CD4-positive, alpha-beta T cell (primary cell): ENCODE measurements around the gene CNTRL. TPM values are rescaled to one million over a fixed set of nuclear protein-coding genes. Genes with fewer than 3 reads are reported as not detected.

Experiments
- ATAC-seq: fragments of 200-7000 bp; cut with Tn5 transposase; one replicate; pipeline ENCODE4 v1.10.0; 2022; ENCODE audit warnings: mild to moderate bottlenecking; ENCODE audit not compliant: poor library complexity
- CTCF ChIA-PET: fragments of 350-600 bp; sonication (Branson Sonifier 250); formaldehyde crosslinking; loops from one replicate; lab custom pipeline; 2021; ENCODE audit warnings: antibody characterized with exemption, inconsistent platforms; lab: Charles Lee
- POLR2A ChIA-PET: fragments of 350-600 bp; sonication (Branson Sonifier 250); formaldehyde crosslinking; loops from one replicate; lab custom pipeline; 2021; ENCODE audit warnings: antibody characterized with exemption, inconsistent platforms; lab: Charles Lee
- DNase-seq, 14 experiments: peaks; one replicate each; pipeline ENCODE4 v3.0.0-alpha.2; 2013 to 2020; ENCODE audit warnings: mixed read lengths in 2 of 14
- H3K27ac ChIP-seq, 2 donors: one replicate each; pipeline versions ENCODE4 v1.5.1 to v1.7.0; 2013; ENCODE audit warnings: low read length in 2 of 2, low read depth in 1 of 2, mild to moderate bottlenecking in 1 of 2
- H3K27me3 ChIP-seq, 2 experiments: 1 replicate in 1 of 2; 2 replicates in 1 of 2; pipeline versions ENCODE4 v1.6.1 to v1.7.0; 2013; ENCODE audit warnings: low read length in 2 of 2, control low read depth in 1 of 2, mild to moderate bottlenecking in 1 of 2, moderate library complexity in 1 of 2; ENCODE audit not compliant: insufficient read depth in 2 of 2, control insufficient read depth in 1 of 2
- H3K36me3 ChIP-seq: one replicate; pipeline ENCODE4 v1.6.1; 2013; ENCODE audit warnings: low read length, control low read depth; ENCODE audit not compliant: insufficient read depth
- H3K4me1 ChIP-seq: one replicate; pipeline ENCODE4 v1.6.1; 2013; ENCODE audit warnings: low read length, control low read depth; ENCODE audit not compliant: insufficient read depth
- H3K4me3 ChIP-seq: one replicate; pipeline ENCODE4 v1.5.1; 2013; ENCODE audit warnings: mild to moderate bottlenecking, low read length, moderate library complexity
- H3K9me3 ChIP-seq, 2 experiments: 1 replicate in 1 of 2; 2 replicates in 1 of 2; pipeline versions ENCODE4 v1.6.1 to v1.7.0; 2013; ENCODE audit warnings: low read length in 2 of 2, mild to moderate bottlenecking in 2 of 2, control low read depth in 1 of 2, moderate library complexity in 1 of 2; ENCODE audit not compliant: control insufficient read depth in 1 of 2, insufficient read depth in 1 of 2
- H3K27ac Mint-ChIP-seq: one replicate; pipeline ENCODE4 v1.8.0; 2020; ENCODE audit warnings: mixed read lengths
- H3K27me3 Mint-ChIP-seq: one replicate; pipeline ENCODE4 v1.8.0; 2021; ENCODE audit warnings: mixed read lengths
- H3K36me3 Mint-ChIP-seq: one replicate; pipeline ENCODE4 v1.8.0; 2021; ENCODE audit warnings: low read depth, mixed read lengths
- H3K4me1 Mint-ChIP-seq: one replicate; pipeline ENCODE4 v1.8.0; 2021; ENCODE audit warnings: low read depth, mixed read lengths
- H3K4me3 Mint-ChIP-seq: one replicate; pipeline ENCODE4 v1.8.0; 2020; ENCODE audit warnings: mild to moderate bottlenecking, mixed read lengths
- H3K9me3 Mint-ChIP-seq: one replicate; pipeline ENCODE4 v1.8.0; 2020; ENCODE audit warnings: mixed read lengths
- CTCF ChIP-seq: fragments of 200-600 bp; IDR thresholded peaks from one replicate; pipeline ENCODE4 v1.8.0; 2022; ENCODE audit warnings: antibody characterized with exemption, mild to moderate bottlenecking
- intact Hi-C, 2 experiments: fragments of 100-400 bp; cut with DNase I in 1 of 2; cut with micrococcal nuclease in 1 of 2; formaldehyde crosslinking; loops; one replicate each; pipeline versions ENCODE4 v1.15.1 to v1.9.0; 2023 to 2025; cut with DNase I, micrococcal nuclease
- total RNA-seq, 174 experiments: library from RNA in 2 of 174; stranded (reverse) in 2 of 174; gene quantifications; one replicate each; pipeline ENCODE4 v1.2.3 and lab custom pipeline; 2021 to 2026

CNTRL gene
- total RNA-seq, 2 experiments from 2014 or later: 35.1 to 38.1 TPM

GRCh38 chr9:121059998-121060636 is 14.6 kb upstream of the CNTRL start:
- no peaks in the 10 kb centered on the region for H3K36me3 Mint-ChIP-seq
- Histone ChIP-seq H3K4me3 (no peak overlapping the region), H3K36me3 (no peaks in the 10 kb centered on the region), H3K27ac (no peak overlapping the region), H3K27me3 (no peaks in the 10 kb centered on the region), H3K9me3 (peaks cover 0 to 3% of the 10 kb centered on the region in 2 experiments), H3K4me1 (peaks cover 5% of the 10 kb centered on the region)
- ATAC-seq: no peak
- CTCF ChIA-PET: interaction anchor here (0.6 to 1.2 kb wide), 8 partner anchors 8 to 304 kb away, joined by 3 to 5 read pairs (median 4); partner anchors contain the start of gene RAB14
- H3K9me3 Mint-ChIP-seq: peaks cover 2% of the 10 kb centered on the region
- intact Hi-C loops: loop anchor here (1.0 to 10.0 kb wide), 6 partner anchors 115 to 438 kb away; no protein-coding TSS in a partner anchor
- no peaks in the 10 kb centered on the region for H3K27me3 Mint-ChIP-seq
- H3K4me3 Mint-ChIP-seq: no peak overlapping the region
- TF ChIP-seq CTCF: peak; percentile 77
- DNase-seq: peak in 7 of 14 experiments; percentile 9 to 76 (median 59)
- H3K4me1 Mint-ChIP-seq: peaks cover 18% of the 10 kb centered on the region
- no peak overlapping the region for H3K27ac Mint-ChIP-seq
- POLR2A ChIA-PET: interaction anchor here (0.6 to 2.6 kb wide), 7 partner anchors 11 to 395 kb away, joined by 4 to 20 read pairs (median 6); partner anchors contain the start of genes FBXW2 and RAB14

- Mint-ChIP-seq H3K4me3 (no peak overlapping the region), H3K4me1 (peaks cover 20% of the 10 kb centered on the region), H3K9me3 (peaks cover 3% of the 10 kb centered on the region), H3K27me3 (no peaks in the 10 kb centered on the region), H3K27ac (no peak overlapping the region), H3K36me3 (no peaks in the 10 kb centered on the region)
- no peaks in the 10 kb centered on the region for H3K27me3 ChIP-seq
- TF ChIP-seq CTCF: no peak
- ChIA-PET POLR2A (no interaction called here), CTCF (interaction anchor here (0.7 kb wide), 1 partner anchor 32 kb away, joined by 4 read pairs; no protein-coding TSS in a partner anchor)
- H3K36me3 ChIP-seq: no peaks in the 10 kb centered on the region
- H3K9me3 ChIP-seq: no peaks in the 10 kb centered on the region
- H3K27ac ChIP-seq: no peak overlapping the region
- intact Hi-C loops: no loop called here
- no peak for ATAC-seq
- H3K4me1 ChIP-seq: peaks cover 8% of the 10 kb centered on the region
- H3K4me3 ChIP-seq: no peak overlapping the region
- DNase-seq: no peak
These were observed 7.9 kb upstream of the CNTRL start for GRCh38 chr9:121066850-121067249.

GRCh38 chr9:121067640-121068039 is 7.1 kb upstream of the CNTRL start:
- Histone ChIP-seq H3K4me1 (peaks cover 9% of the 10 kb centered on the region), H3K4me3 (no peak overlapping the region), H3K27ac (no peak overlapping the region), H3K9me3 (no peaks in the 10 kb centered on the region), H3K36me3 (no peaks in the 10 kb centered on the region), H3K27me3 (no peaks in the 10 kb centered on the region)
- CTCF ChIA-PET: no interaction called here
- POLR2A ChIA-PET: interaction anchor here (1.5 kb wide), 1 partner anchor 53 kb away, joined by 3 read pairs; no protein-coding TSS in a partner anchor
- Mint-ChIP-seq H3K9me3 (peaks cover 3% of the 10 kb centered on the region), H3K36me3 (no peaks in the 10 kb centered on the region), H3K27me3 (no peaks in the 10 kb centered on the region), H3K4me1 (peaks cover 19% of the 10 kb centered on the region), H3K27ac (no peak overlapping the region), H3K4me3 (no peak overlapping the region)
- DNase-seq (no peak), ATAC-seq (no peak)
- no peak for TF ChIP-seq CTCF
- intact Hi-C loops: no loop called here
